H1 (cell line): ENCODE results near the gene CPED1. TPM values are rescaled to one million over a fixed set of nuclear protein-coding genes. Genes with fewer than 3 reads are reported as not detected.
A peak's percentile ranks its signal among the peaks of the same experiment; 100 is the strongest.

Source experiments
- MAX ChIP-seq: IDR thresholded peaks from 2 replicates; pipeline ENCODE4 v1.6.1; 2012; ENCODE audit warnings: inconsistent platforms
- polyA plus RNA-seq, 7 experiments: library from polyadenylated mRNA; depleted of rRNA in 3 of 7; stranded (reverse) in 5 of 7; unstranded in 2 of 7; fragments of >200 nt in 5 of 7; fragments of 200-250 nt in 2 of 7; gene quantifications; 1 replicate in 5 of 7; 2 replicates in 1 of 7; 4 replicates in 1 of 7; pipeline versions ENCODE4 v1.2.1 to v1.2.3, GENCODE V29; 2011 to 2013; ENCODE audit warnings: missing spikeins in 2 of 7, mixed read lengths in 2 of 7
- total RNA-seq: library from RNA; stranded (reverse); fragmentation: NEBNext Ultra II Directional; extraction: Animal tissue kit (Norgen Biotek cat#: 25700); gene quantifications from 2 replicates; pipeline ENCODE4 v1.2.1, GENCODE V29; 2021

CPED1 gene
- total and polyA plus RNA-seq, 2 of the 8 experiments (the other 6 are each of a cell fraction or from before 2014, with no cell fraction given), result 0.08 to 0.39 TPM

DNA sequence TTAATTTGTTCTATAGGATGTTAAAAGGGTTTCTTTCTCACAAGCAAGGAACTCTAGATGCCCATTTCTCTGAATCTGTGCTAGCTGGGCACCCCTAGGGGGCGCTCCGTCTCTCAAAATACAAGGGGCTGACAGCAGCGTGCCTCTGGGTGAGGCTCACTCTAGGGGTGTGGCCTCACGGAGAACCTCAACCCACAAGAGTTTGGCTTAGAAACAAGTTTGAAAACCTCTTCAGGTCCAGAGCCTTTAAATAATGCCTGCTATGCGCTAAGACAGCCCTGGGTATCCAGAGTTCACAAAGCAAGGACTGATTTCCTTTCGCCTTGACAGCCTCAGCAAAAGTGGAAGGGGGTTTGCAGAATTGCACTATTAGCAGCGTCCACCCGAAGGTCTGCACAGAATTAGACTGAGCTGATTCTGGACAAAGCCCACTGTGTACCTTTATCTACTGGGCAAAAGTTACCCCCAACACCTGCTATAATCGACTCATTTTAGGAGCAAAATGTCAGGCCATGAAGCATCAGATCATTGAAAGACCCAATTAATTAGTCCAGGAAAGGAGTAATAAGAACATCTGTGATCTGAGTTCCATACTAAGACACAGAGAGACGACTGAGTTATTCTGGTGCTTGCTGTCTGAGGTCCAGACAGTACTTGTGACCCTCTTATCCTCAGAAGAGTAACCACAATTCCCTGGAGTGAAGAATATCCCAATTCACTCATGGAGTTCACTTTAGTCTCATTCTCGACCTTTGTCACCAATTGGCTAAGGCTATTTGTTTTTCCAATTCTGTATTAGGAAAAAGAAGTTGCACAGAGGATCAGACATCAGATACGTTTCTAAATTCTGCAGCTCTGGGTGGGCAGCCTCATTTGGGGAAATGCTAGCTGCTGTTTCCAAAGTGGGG is 574 bp upstream of the CPED1 start (continued):
- 0 out of 2 replicates have a peak, but pooled peaks have one; percentile 43 for TF ChIP-seq MAX
